ENCODE data around the gene WWP2. TPM values are rescaled to one million over a fixed set of nuclear protein-coding genes. Genes with fewer than 3 reads are reported as not detected.

WWP2 gene
- polyA plus RNA-seq, 3 donors: 29.6 to 54.4 (median 46.0) TPM

DNA sequence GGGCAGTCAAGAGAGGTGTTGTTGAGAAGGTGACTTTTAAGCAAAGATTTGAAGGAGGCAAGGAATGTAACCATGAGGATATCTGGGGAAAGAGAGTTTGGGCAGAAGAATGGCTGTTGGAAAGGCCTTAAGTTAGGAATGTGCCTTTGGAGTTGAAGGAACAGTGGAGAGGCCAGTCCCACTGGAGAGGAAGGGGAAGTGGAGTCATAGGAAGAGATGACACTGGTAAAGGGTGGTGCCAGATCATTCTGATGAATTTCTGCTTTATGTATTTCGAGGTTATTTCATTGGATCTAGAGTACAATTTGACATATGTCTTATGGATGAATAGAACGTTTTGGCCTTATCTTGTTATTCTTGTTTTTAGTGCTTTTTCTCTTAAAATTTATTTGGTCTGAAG, 93.5 kb downstream of the WWP2 start:
- TF ChIP-seq, protein P1, sequence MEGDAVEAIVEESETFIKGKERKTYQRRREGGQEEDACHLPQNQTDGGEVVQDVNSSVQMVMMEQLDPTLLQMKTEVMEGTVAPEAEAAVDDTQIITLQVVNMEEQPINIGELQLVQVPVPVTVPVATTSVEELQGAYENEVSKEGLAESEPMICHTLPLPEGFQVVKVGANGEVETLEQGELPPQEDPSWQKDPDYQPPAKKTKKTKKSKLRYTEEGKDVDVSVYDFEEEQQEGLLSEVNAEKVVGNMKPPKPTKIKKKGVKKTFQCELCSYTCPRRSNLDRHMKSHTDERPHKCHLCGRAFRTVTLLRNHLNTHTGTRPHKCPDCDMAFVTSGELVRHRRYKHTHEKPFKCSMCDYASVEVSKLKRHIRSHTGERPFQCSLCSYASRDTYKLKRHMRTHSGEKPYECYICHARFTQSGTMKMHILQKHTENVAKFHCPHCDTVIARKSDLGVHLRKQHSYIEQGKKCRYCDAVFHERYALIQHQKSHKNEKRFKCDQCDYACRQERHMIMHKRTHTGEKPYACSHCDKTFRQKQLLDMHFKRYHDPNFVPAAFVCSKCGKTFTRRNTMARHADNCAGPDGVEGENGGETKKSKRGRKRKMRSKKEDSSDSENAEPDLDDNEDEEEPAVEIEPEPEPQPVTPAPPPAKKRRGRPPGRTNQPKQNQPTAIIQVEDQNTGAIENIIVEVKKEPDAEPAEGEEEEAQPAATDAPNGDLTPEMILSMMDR (IDR thresholded peaks at IDR 0.05): no peak
- Mint-ChIP-seq H3K4me1 (peaks cover 7% of the 10 kb centered on the region), H3K27ac (peak overlapping the region in 5 of 7 donors; percentile 16 to 78 (median 44)), H3K4me3 (no peak overlapping the region), H3K36me3 (peaks cover 56 to 83% of the 10 kb centered on the region in 2 donors), H3K9me3 (no peaks in the 10 kb centered on the region), H3K27me3 (ENCODE audit: low read depth in 3 of 3) (peaks cover 0 to 1% (median 0%) of the 10 kb centered on the region in 3 donors)
- H3K4me1 ChIP-seq (ENCODE audit: control insufficient read depth in 1 of 2, insufficient read depth in 2 of 2, low read length in 2 of 2): peaks cover 0 to 9% of the 10 kb centered on the region in 2 donors
- peaks cover 10% of the 10 kb centered on the region for H3K79me2 ChIP-seq (ENCODE audit: insufficient read depth, low read length)
- H3K27ac ChIP-seq (ENCODE audit: low read depth in 1 of 2, low read length in 2 of 2): peak overlapping the region in 1 of 2 donors; percentile 23
- H3K27me3 ChIP-seq (ENCODE audit: control insufficient read depth in 2 of 2, insufficient read depth in 2 of 2, low read length in 2 of 2): no peaks in the 10 kb centered on the region
- H3K4me2 ChIP-seq (replicated peaks; ENCODE audit: extremely low read depth, low read length, poor library complexity, severe bottlenecking): no peak overlapping the region
- peaks cover 38 to 77% of the 10 kb centered on the region in 2 donors for H3K36me3 ChIP-seq (replicated peaks in 1 of 2; ENCODE audit: control insufficient read depth in 1 of 2, insufficient read depth in 2 of 2, low read length in 2 of 2)
- no peak overlapping the region for H2AFZ ChIP-seq (ENCODE audit: insufficient read depth, low read depth, low read length, poor library complexity, severe bottlenecking)
- DNase-seq: no peak
- H3K9me3 ChIP-seq (replicated peaks in 1 of 2; ENCODE audit: control insufficient read depth in 1 of 2, insufficient read depth in 1 of 2, low read length in 2 of 2): no peaks in the 10 kb centered on the region
- 65% methylated on average over 2 of the region's 2 CpGs for WGBS (ENCODE audit: insufficient coverage)
- peaks cover 71% of the 10 kb centered on the region for H4K20me1 ChIP-seq (ENCODE audit: insufficient read depth, low read length)
- no peak overlapping the region for H3K4me3 ChIP-seq (replicated peaks in 1 of 3; ENCODE audit: low read depth in 2 of 3, low read length in 3 of 3)
- no peak overlapping the region for H3K9ac ChIP-seq (ENCODE audit: insufficient read depth, low read length, poor library complexity, severe bottlenecking)
- intact Hi-C loops (cut with micrococcal nuclease): no loop called here

DNA sequence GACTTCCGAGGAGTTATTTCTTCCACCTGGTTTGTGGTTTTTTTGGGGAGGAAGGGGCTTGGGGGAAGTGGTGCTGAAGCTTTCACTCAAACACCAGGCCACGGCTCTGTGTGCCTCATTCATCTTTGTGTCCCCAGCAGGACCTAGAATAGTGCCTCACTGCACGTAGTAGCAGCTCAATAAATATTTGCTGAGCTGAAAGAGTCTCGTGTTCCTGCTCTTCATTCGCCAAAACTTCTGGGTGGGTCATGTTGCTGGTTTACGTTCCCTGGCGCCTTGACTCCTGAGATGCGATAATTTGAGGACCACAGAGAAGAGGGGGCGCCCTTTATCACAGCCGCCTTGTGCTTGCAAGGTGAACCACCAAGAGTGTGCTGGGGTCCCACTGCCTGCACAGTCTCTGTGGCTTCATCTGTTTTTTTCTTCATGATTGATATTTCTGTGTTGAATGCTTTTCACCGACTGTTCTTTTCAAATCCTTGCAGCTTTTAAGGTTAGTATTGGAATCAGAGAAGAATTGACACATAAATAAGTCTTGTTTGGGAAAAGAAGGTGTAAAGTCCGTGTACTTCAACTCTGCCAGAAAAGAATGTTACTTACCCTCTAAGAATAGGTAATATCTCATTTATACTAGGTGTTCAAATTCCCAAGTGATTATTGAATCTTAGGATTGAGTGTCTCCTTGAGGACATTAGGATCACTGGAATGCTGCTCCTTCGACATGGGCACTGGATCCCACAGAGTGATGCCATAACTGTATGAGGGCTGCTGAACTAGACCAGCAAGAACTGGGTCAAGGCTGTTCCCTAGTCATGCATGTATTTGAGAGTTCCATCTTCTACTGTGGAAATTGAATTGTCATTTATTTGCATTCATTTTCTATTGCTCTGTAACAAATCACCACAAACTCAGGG, 96.3 kb downstream of the WWP2 start:
- peaks cover 48 to 83% of the 10 kb centered on the region in 2 donors for H3K36me3 Mint-ChIP-seq
- no peak for DNase-seq
- H3K79me2 ChIP-seq (ENCODE audit: insufficient read depth, low read length): peaks cover 3% of the 10 kb centered on the region
- H3K9me3 Mint-ChIP-seq: no peaks in the 10 kb centered on the region
- 82% methylated on average over 10 of the region's 13 CpGs for WGBS (ENCODE audit: insufficient coverage)
- intact Hi-C loops (cut with micrococcal nuclease): no loop called here
- peaks cover 0 to 1% (median 0%) of the 10 kb centered on the region in 3 donors for H3K27me3 Mint-ChIP-seq (ENCODE audit: low read depth in 3 of 3)
- H3K4me1 ChIP-seq (ENCODE audit: control insufficient read depth in 1 of 2, insufficient read depth in 2 of 2, low read length in 2 of 2): peaks cover 0 to 9% of the 10 kb centered on the region in 2 donors
- TF ChIP-seq, protein P1 (IDR thresholded peaks at IDR 0.05): no peak
- peaks cover 7% of the 10 kb centered on the region for H3K4me1 Mint-ChIP-seq
- no peak overlapping the region for H3K4me3 ChIP-seq (replicated peaks in 1 of 3; ENCODE audit: low read depth in 2 of 3, low read length in 3 of 3)
- no peaks in the 10 kb centered on the region for H3K27me3 ChIP-seq (ENCODE audit: control insufficient read depth in 2 of 2, insufficient read depth in 2 of 2, low read length in 2 of 2)
- H3K4me2 ChIP-seq (replicated peaks; ENCODE audit: extremely low read depth, low read length, poor library complexity, severe bottlenecking): no peak overlapping the region
- peaks cover 66% of the 10 kb centered on the region for H4K20me1 ChIP-seq (ENCODE audit: insufficient read depth, low read length)
- no peaks in the 10 kb centered on the region for H3K9me3 ChIP-seq (replicated peaks in 1 of 2; ENCODE audit: control insufficient read depth in 1 of 2, insufficient read depth in 1 of 2, low read length in 2 of 2)
- peaks cover 33 to 73% of the 10 kb centered on the region in 2 donors for H3K36me3 ChIP-seq (replicated peaks in 1 of 2; ENCODE audit: control insufficient read depth in 1 of 2, insufficient read depth in 2 of 2, low read length in 2 of 2)
- no peak overlapping the region for H2AFZ ChIP-seq (ENCODE audit: insufficient read depth, low read depth, low read length, poor library complexity, severe bottlenecking)
- H3K9ac ChIP-seq (ENCODE audit: insufficient read depth, low read length, poor library complexity, severe bottlenecking): no peak overlapping the region
- no peak overlapping the region for H3K4me3 Mint-ChIP-seq
- H3K27ac Mint-ChIP-seq: no peak overlapping the region
- no peak overlapping the region for H3K27ac ChIP-seq (ENCODE audit: low read depth in 1 of 2, low read length in 2 of 2)
